ENCODE results near the gene KBTBD7.

- TF ChIP-seq FOXM1 (IDR thresholded peaks at IDR 0.05; ENCODE audit: low read depth) (no peak), CTCF (IDR thresholded peaks at IDR 0.05) (no peak), MAX (IDR thresholded peaks at IDR 0.05; ENCODE audit: low read depth) (no peak), MXI1 (IDR thresholded peaks at IDR 0.05; ENCODE audit: low read depth, low read length) (no peak), RFX5 (IDR thresholded peaks at IDR 0.05; ENCODE audit: low read length) (no peak), CHD2 (IDR thresholded peaks at IDR 0.05; ENCODE audit: low read length, partially characterized antibody) (no peak), EZH2phosphoT487 (IDR thresholded peaks at IDR 0.05; ENCODE audit: borderline replicate concordance, low read depth) (no peak)
These were observed 49.8 kb downstream of the KBTBD7 start for GRCh38 chr13:41144576-41144975.
